Activated CD8-positive, alpha-beta T cell treated with anti-CD3 and anti-CD28 coated beads for 36 hours (primary cell): ENCODE results near the gene CCNDBP1. TPM values are rescaled to one million over a fixed set of nuclear protein-coding genes. Genes with fewer than 3 reads are reported as not detected.

Experiments
- ATAC-seq: fragments of 200-7000 bp; cut with Tn5 transposase; one replicate; pipeline ENCODE4 v1.10.0; 2021; ENCODE audit warnings: mild to moderate bottlenecking, moderate library complexity
- CTCF ChIA-PET: fragments of 350-600 bp; sonication (Branson Sonifier 250); formaldehyde crosslinking; loops from one replicate; lab custom pipeline; 2021; ENCODE audit warnings: antibody characterized with exemption; lab: Charles Lee
- POLR2A ChIA-PET: fragments of 350-600 bp; sonication (Branson Sonifier 250); formaldehyde crosslinking; loops from one replicate; lab custom pipeline; 2021; ENCODE audit warnings: antibody characterized with exemption; lab: Charles Lee
- DNase-seq: peaks from one replicate; pipeline ENCODE4 v3.0.0-alpha.2; 2020
- H3K27ac Mint-ChIP-seq: one replicate; pipeline ENCODE4 v1.8.0; 2021; ENCODE audit warnings: mild to moderate bottlenecking, mixed read lengths
- H3K27me3 Mint-ChIP-seq: one replicate; pipeline ENCODE4 v1.8.0; 2021; ENCODE audit warnings: mixed read lengths
- H3K36me3 Mint-ChIP-seq: one replicate; pipeline ENCODE4 v1.8.0; 2021; ENCODE audit warnings: low read depth, mixed read lengths
- H3K4me1 Mint-ChIP-seq: one replicate; pipeline ENCODE4 v1.8.0; 2021; ENCODE audit warnings: low read depth, mixed read lengths
- H3K4me3 Mint-ChIP-seq: one replicate; pipeline ENCODE4 v1.8.0; 2021; ENCODE audit warnings: mild to moderate bottlenecking, moderate library complexity, mixed read lengths
- H3K9me3 Mint-ChIP-seq: one replicate; pipeline ENCODE4 v1.8.0; 2021; ENCODE audit warnings: mixed read lengths
- intact Hi-C: fragments of 100-400 bp; cut with micrococcal nuclease; formaldehyde crosslinking; loops from one replicate; pipeline ENCODE4 v1.10.0; 2022
- total RNA-seq, 2 experiments: library from RNA; stranded (reverse); gene quantifications; one replicate each; pipeline ENCODE4 v1.2.3, GENCODE V29; 2021
- TF ChIP-seq, protein P1 (sequence below): fragments of 200-600 bp; IDR thresholded peaks from one replicate; pipeline ENCODE4 v1.8.0; 2022; ENCODE audit warnings: antibody characterized with exemption, mild to moderate bottlenecking

Gene CCNDBP1
- total RNA-seq, 2 experiments from 2014 or later: 49.2 to 54.1 TPM

DNA sequence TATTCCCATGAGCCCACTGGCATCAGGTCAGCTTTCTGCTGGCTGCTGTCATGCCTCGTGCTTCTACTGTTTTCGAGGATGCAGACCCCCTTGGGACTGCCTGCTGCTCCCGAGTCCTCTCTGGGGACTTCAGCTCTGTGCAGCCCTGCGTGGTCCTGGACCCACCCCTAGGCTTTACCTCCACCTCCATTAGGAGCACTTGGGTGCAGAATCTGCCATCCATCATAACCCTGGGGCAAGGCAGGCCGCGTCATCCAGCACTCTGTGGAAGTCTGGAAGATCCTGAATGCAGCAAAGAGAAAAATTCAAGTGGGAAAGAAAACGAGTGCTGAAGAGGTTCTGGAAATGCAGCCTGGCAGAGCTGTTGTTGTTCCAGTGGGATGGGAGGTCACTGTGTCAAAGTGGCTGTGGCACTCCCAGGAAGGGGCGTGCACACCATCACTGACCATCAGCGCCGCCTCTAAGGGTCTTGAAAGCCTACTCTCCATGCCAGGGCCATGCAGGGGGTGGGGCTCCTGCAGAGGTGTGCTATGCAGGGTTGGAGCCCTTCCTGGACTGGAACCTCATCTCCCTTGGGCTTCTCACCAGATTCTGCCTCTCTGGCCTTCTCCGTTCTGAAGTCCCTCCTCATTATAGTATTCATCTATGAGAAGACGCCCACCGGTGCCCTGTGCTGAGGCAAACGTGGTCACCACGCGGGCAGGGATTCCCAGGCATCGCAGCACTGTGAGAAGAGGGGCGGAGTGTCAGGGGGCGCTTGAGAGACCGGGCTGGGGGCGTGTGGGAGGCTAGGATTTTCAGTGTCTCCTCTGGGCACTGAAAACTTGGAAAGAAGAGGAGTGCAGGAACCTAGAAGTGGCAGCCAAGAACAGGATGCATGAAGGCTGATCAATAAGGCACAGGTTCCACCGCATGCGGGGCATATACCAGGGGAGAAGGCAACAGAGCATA lies 23.1 kb downstream of the CCNDBP1 start:
- TF ChIP-seq, protein P1, sequence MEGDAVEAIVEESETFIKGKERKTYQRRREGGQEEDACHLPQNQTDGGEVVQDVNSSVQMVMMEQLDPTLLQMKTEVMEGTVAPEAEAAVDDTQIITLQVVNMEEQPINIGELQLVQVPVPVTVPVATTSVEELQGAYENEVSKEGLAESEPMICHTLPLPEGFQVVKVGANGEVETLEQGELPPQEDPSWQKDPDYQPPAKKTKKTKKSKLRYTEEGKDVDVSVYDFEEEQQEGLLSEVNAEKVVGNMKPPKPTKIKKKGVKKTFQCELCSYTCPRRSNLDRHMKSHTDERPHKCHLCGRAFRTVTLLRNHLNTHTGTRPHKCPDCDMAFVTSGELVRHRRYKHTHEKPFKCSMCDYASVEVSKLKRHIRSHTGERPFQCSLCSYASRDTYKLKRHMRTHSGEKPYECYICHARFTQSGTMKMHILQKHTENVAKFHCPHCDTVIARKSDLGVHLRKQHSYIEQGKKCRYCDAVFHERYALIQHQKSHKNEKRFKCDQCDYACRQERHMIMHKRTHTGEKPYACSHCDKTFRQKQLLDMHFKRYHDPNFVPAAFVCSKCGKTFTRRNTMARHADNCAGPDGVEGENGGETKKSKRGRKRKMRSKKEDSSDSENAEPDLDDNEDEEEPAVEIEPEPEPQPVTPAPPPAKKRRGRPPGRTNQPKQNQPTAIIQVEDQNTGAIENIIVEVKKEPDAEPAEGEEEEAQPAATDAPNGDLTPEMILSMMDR: no peak
- ChIA-PET POLR2A (no interaction called here), CTCF (interaction anchor here (1.3 to 2.8 kb wide), 2 partner anchors 17 to 78 kb away, joined by 6 to 17 read pairs; no protein-coding TSS in a partner anchor)
- Mint-ChIP-seq H3K4me1 (peaks cover 6% of the 10 kb centered on the region), H3K27me3 (peaks cover 6% of the 10 kb centered on the region), H3K27ac (no peak overlapping the region), H3K9me3 (no peaks in the 10 kb centered on the region), H3K4me3 (no peak overlapping the region), H3K36me3 (no peaks in the 10 kb centered on the region)
- DNase-seq (no peak), ATAC-seq (no peak)
- intact Hi-C loops: no loop called here

DNA sequence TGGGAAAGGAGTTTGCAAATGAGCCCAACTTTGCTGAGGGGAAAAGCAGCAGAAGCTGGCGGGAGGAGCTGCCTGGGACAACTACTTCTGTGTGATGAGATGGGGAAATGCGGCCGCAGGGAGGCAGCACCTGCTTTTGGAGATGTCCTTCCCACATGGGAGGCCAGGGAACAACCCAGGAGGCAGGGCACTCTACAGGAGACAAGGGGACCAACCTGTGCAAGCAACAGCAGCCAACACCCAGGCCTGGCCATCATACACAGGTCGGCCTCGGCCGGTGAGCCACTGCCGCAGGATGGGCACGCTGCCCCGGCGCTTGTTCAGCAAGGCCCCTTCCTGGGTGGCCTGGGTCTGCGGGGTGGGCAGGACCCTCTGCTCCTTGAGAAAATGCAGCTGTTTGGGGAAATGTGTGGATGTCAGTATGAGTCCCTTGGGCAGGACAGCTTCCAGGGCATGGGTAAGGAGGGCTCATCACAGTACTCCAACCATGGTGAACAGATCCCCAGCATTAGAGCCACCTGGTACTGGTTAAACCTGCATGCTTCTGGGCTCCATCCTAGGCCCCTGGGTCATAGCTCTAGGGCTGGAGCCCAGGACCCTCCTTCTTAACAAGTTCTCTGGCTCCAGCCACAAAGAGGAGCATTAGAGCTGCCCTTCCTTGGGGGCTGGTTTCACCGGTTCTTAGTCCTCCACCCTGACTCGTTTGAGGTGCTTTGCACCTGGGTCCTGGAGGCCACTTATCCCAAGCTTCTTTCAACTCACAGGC lies 24.0 kb downstream of the CCNDBP1 start:
- no peak overlapping the region for H3K27ac Mint-ChIP-seq
- DNase-seq (peak; percentile 21), ATAC-seq (no peak)
- H3K4me1 Mint-ChIP-seq: peaks cover 4% of the 10 kb centered on the region
- no peak overlapping the region for H3K4me3 Mint-ChIP-seq
- intact Hi-C loops: no loop called here
- no peaks in the 10 kb centered on the region for H3K36me3 Mint-ChIP-seq
- H3K9me3 Mint-ChIP-seq: no peaks in the 10 kb centered on the region
- CTCF ChIA-PET: interaction anchor here (0.7 to 2.2 kb wide), 2 partner anchors 16 to 76 kb away, joined by 3 to 15 read pairs; no protein-coding TSS in a partner anchor
- POLR2A ChIA-PET: no interaction called here
- TF ChIP-seq, protein P1: no peak
- H3K27me3 Mint-ChIP-seq: peaks cover 6% of the 10 kb centered on the region

DNA sequence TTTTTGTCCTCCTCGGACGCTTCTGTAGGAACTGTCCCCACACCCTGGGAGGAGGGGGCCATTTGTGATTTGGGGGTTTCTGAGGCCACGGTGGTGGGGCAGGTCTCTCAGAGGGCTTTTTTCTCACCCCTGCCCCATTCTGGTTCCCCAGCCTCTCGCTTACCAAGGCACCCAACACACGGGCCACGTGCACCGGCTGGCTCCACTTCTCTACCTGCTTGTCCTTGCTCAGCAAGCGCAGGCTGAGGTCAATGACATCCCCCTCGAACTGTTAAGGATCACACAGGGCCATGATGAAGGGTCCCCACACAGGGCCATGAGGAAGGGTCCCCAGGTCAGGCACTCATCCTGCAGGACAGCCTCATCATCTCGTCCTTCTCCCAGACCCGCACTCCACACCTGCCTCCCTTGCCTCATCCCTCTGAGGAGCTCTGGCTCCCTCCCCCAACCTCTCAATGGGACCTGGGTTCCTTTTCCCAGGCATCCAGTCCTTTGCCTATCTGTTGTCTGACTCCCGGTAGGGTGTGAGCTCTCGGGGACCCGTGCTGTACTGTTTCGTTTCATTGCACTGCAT lies 25.1 kb downstream of the CCNDBP1 start:
- TF ChIP-seq, protein P1: no peak
- H3K4me3 Mint-ChIP-seq: no peak overlapping the region
- no peaks in the 10 kb centered on the region for H3K4me1 Mint-ChIP-seq
- H3K27me3 Mint-ChIP-seq: peaks cover 6% of the 10 kb centered on the region
- no peak overlapping the region for H3K27ac Mint-ChIP-seq
- H3K36me3 Mint-ChIP-seq: no peaks in the 10 kb centered on the region
- ChIA-PET POLR2A (no interaction called here), CTCF (interaction anchor here (0.7 to 2.2 kb wide), 2 partner anchors 15 to 75 kb away, joined by 3 to 15 read pairs; no protein-coding TSS in a partner anchor)
- DNase-seq: no peak
- intact Hi-C loops: no loop called here
- H3K9me3 Mint-ChIP-seq: no peaks in the 10 kb centered on the region
- no peak for ATAC-seq

DNA sequence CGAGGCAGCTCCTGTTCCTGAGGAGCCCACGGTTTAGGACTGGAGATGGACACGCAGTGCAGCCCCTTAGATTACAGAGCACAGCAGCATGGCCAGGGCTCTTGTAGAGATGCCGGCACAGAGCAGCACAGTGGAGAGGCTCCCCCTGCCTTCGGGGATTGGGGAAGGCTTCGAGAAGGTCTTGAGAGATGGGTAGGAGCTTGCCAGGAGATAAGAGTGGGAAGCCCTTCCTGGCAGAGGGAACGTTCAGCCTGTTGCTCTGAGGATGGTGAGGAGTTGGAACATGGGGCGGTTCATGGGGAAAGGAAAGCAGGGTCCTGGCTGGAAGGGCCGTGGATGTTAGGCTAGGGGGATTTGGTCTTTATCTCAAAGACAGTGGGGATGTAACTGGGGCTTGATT lies 25.6 kb downstream of the CCNDBP1 start:
- Mint-ChIP-seq H3K27ac (no peak overlapping the region), H3K9me3 (no peaks in the 10 kb centered on the region), H3K4me1 (no peaks in the 10 kb centered on the region), H3K36me3 (no peaks in the 10 kb centered on the region), H3K4me3 (no peak overlapping the region), H3K27me3 (peaks cover 6% of the 10 kb centered on the region)
- no peak for DNase-seq
- ChIA-PET POLR2A (interaction anchor here (0.6 kb wide), 1 partner anchor 78 kb away, joined by 5 read pairs; no protein-coding TSS in a partner anchor), CTCF (interaction anchor here (2.2 kb wide), 1 partner anchor 74 kb away, joined by 15 read pairs; no protein-coding TSS in a partner anchor)
- ATAC-seq: no peak
- TF ChIP-seq, protein P1: no peak
- intact Hi-C loops: no loop called here
